Measurements from ENCODE around the gene TIA1. TPM values are rescaled to one million over a fixed set of nuclear protein-coding genes. Genes with fewer than 3 reads are reported as not detected.

The TIA1 gene
- total RNA-seq, 1 experiment from 2014 or later, result 94.1 TPM

- no TSS peak for BruUV-seq (replicated peaks)
- peaks cover 3% of the 10 kb centered on the region; the same call in 1 of the 2 replicates for H3K79me2 ChIP-seq (ENCODE audit: insufficient read depth, low read length)
- ChIA-PET POLR2A (interaction anchor here (1.4 kb wide), 1 partner anchor 65 kb away, joined by 3 read pairs; the partner anchor contains the start of gene C2orf42), RAD21 (ENCODE audit: low non-redundant PET in 1 of 2, low total read pairs in 2 of 2, uncharacterized antibody in 2 of 2, unreplicated experiment in 2 of 2) (no interaction called here), CTCF (no interaction called here)
- H3K9me2 ChIP-seq (ENCODE audit: insufficient read depth), result no peaks in the 10 kb centered on the region
- no peak for DNase-seq (ENCODE audit: low read depth, low spot score)
- no peak overlapping the region for H3K4me3 ChIP-seq (replicated peaks in 1 of 2; ENCODE audit: low read depth in 1 of 2, low read length in 2 of 2)
- no peaks in the 10 kb centered on the region for H4K20me1 ChIP-seq (ENCODE audit: insufficient read depth)
- H3K27me3 ChIP-seq (ENCODE audit: insufficient read depth, low read length), result no peaks in the 10 kb centered on the region
- intact Hi-C loops (cut with micrococcal nuclease), result no loop called here
- peaks cover 0 to 4% of the 10 kb centered on the region in 2 experiments; a peak in 1 of 4 replicates for H3K36me3 ChIP-seq (ENCODE audit: control insufficient read depth in 1 of 2, insufficient read depth in 2 of 2, low read length in 2 of 2)
- no peak overlapping the region for H3K9ac ChIP-seq (ENCODE audit: low read length)
- TF ChIP-seq RAD21 (IDR thresholded peaks at IDR 0.05; ENCODE audit: low read depth), result no peak
- no peak for TF ChIP-seq CBX3 (IDR thresholded peaks at IDR 0.05; ENCODE audit: low read depth)
- no peak for TF ChIP-seq EGR1 (IDR thresholded peaks at IDR 0.05; ENCODE audit: low read depth)
- no peak overlapping the region for H3K27ac ChIP-seq (ENCODE audit: low read depth, low read length)
- H3K4me2 ChIP-seq (ENCODE audit: low read length), result no peak overlapping the region
- H2AFZ ChIP-seq (ENCODE audit: low read depth, low read length, poor library complexity, severe bottlenecking), result no peak overlapping the region
- H3K4me1 ChIP-seq (ENCODE audit: control insufficient read depth in 1 of 2, insufficient read depth in 2 of 2, low read length in 2 of 2), result peaks cover 10 to 21% of the 10 kb centered on the region in 2 experiments; a peak in 3 of 4 replicates
- ATAC-seq, result no peak
- H3K9me3 ChIP-seq (ENCODE audit: control insufficient read depth in 1 of 2, insufficient read depth in 1 of 2, low read depth in 1 of 2, low read length in 2 of 2), result no peaks in the 10 kb centered on the region
Observed at GRCh38 chr2:70255637-70256314, 7.3 kb upstream of the TIA1 start.

- ATAC-seq (no peak), DNase-seq (ENCODE audit: low read depth, low spot score) (no peak)
- Histone ChIP-seq H3K4me2 (ENCODE audit: low read length) (no peak overlapping the region), H3K79me2 (ENCODE audit: insufficient read depth, low read length) (peaks cover 30% of the 10 kb centered on the region), H3K9me3 (ENCODE audit: control insufficient read depth in 1 of 2, insufficient read depth in 1 of 2, low read depth in 1 of 2, low read length in 2 of 2) (no peaks in the 10 kb centered on the region), H2AFZ (ENCODE audit: low read depth, low read length, poor library complexity, severe bottlenecking) (no peak overlapping the region), H3K9ac (ENCODE audit: low read length) (no peak overlapping the region), H3K36me3 (ENCODE audit: control insufficient read depth in 1 of 2, insufficient read depth in 2 of 2, low read length in 2 of 2) (no peaks in the 10 kb centered on the region), H3K9me2 (ENCODE audit: insufficient read depth) (no peaks in the 10 kb centered on the region), H3K27me3 (ENCODE audit: insufficient read depth, low read length) (no peaks in the 10 kb centered on the region), H3K4me3 (replicated peaks in 1 of 2; ENCODE audit: low read depth in 1 of 2, low read length in 2 of 2) (no peak overlapping the region), H4K20me1 (ENCODE audit: insufficient read depth) (no peaks in the 10 kb centered on the region), H3K27ac (ENCODE audit: low read depth, low read length) (no peak overlapping the region), H3K4me1 (ENCODE audit: control insufficient read depth in 1 of 2, insufficient read depth in 2 of 2, low read length in 2 of 2) (peaks cover 10 to 27% of the 10 kb centered on the region in 2 experiments; a peak in 3 of 4 replicates)
- intact Hi-C loops (cut with micrococcal nuclease), result no loop called here
- no peak for TF ChIP-seq CBX3 (IDR thresholded peaks at IDR 0.05; ENCODE audit: low read depth)
- TF ChIP-seq CEBPB (IDR thresholded peaks at IDR 0.05; ENCODE audit: low read depth), result no peak
- CTCF ChIA-PET, result interaction anchor here (1.1 kb wide), 1 partner anchor 7 kb away, joined by 3 read pairs; the partner anchor contains the start of gene PCYOX1
- RAD21 ChIA-PET (ENCODE audit: low non-redundant PET in 1 of 2, low total read pairs in 2 of 2, uncharacterized antibody in 2 of 2, unreplicated experiment in 2 of 2), result no interaction called here
- no TSS peak for BruUV-seq (replicated peaks)
- POLR2A ChIA-PET, result no interaction called here
Observed at GRCh38 chr2:70250434-70250833, 2.0 kb upstream of the TIA1 start.
